GM12891 (cell line): ENCODE data around the gene SH2D1A.

ENCODE experiments used
- POLR2A ChIP-seq: IDR thresholded peaks from 2 replicates; pipeline ENCODE4 v1.6.1; 2011; ENCODE audit warnings: low read depth, low read length, control low read depth
- POLR2AphosphoS5 ChIP-seq: IDR thresholded peaks from 2 replicates; pipeline ENCODE4 v1.6.1; 2011; ENCODE audit warnings: low read depth, low read length, control low read depth
- POU2F2 ChIP-seq: IDR thresholded peaks from 2 replicates; pipeline ENCODE4 v1.6.1; 2011; ENCODE audit warnings: low read depth, mild to moderate bottlenecking, control low read depth, low read length, moderate library complexity
- SPI1 ChIP-seq: IDR thresholded peaks from 2 replicates; pipeline ENCODE4 v1.6.1; 2011; ENCODE audit warnings: low read depth, low read length, control low read depth
- TAF1 ChIP-seq: IDR thresholded peaks from 2 replicates; pipeline ENCODE4 v1.6.1; 2011; ENCODE audit warnings: low read depth, low read length, control low read depth

DNA sequence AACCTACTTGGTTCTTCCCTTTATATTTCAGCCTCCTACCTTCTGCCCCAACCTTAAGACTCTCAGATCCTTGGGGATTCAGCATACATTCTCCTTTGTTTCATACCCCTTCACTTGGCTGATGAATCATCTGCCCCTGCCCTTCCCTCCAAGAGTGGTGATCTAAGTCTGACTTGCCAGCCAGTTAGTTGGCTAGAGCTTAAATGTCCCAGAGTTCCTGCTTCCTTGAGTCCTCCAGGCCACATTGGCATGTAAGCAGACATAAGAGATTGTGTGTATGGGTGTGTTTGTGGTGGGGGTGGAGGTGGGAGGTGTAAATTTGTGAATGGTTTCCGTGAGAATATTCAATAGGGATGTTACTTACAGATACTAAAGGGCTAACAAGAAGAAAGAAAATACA, 17.6 kb upstream of the SH2D1A start:
- TF ChIP-seq TAF1 (no peak), POLR2A (no peak), POLR2AphosphoS5 (no peak), SPI1 (no peak), POU2F2 (no peak)
